ENCODE measurements around the gene MACF1. TPM values are rescaled to one million over a fixed set of nuclear protein-coding genes. Genes with fewer than 3 reads are reported as not detected.

MACF1 gene
- total RNA-seq, 2 experiments from 2014 or later, result 248 to 252 TPM

GRCh38 chr1:39321979-39322378, 117.5 kb downstream of the MACF1 start:
- no peaks in the 10 kb centered on the region for H3K9me3 ChIP-seq (ENCODE audit: control insufficient read depth in 1 of 2, insufficient read depth in 1 of 2, low read length in 2 of 2)
- intact Hi-C loops (cut with DNase I, micrococcal nuclease), result loop anchor here in 1 of 2 experiments (10.0 kb wide), 1 partner anchor 113 kb away; no protein-coding TSS in a partner anchor
- ATAC-seq (ENCODE audit: poor library complexity) (no peak), DNase-seq (no peak)
- CTCF ChIA-PET, result no interaction called here
- TF ChIP-seq CTCF (IDR thresholded peaks at IDR 0.05), result no peak
- peaks cover 98% of the 10 kb centered on the region for H3K36me3 ChIP-seq (ENCODE audit: insufficient read depth, low read length)
- H3K4me3 ChIP-seq (ENCODE audit: low read length), result no peak overlapping the region
- H3K27ac ChIP-seq (ENCODE audit: low read depth in 1 of 2, low read length in 2 of 2), result no peak overlapping the region
- H3K4me3 Mint-ChIP-seq, result no peak overlapping the region
- no peak overlapping the region for H3K27ac Mint-ChIP-seq
- H3K4me1 ChIP-seq (ENCODE audit: insufficient read depth, low read length), result no peaks in the 10 kb centered on the region
- H3K27me3 Mint-ChIP-seq, result no peaks in the 10 kb centered on the region
- peaks cover 4% of the 10 kb centered on the region for H3K4me1 Mint-ChIP-seq (ENCODE audit: low read depth)
- H3K9me3 Mint-ChIP-seq, result no peaks in the 10 kb centered on the region
- POLR2A ChIA-PET, result interaction anchor here (0.6 kb wide), 1 partner anchor 32 kb away, joined by 3 read pairs; no protein-coding TSS in a partner anchor
- H3K27me3 ChIP-seq (ENCODE audit: control insufficient read depth in 1 of 2, insufficient read depth in 2 of 2, low read length in 2 of 2), result no peaks in the 10 kb centered on the region
- peaks cover 66% of the 10 kb centered on the region for H3K36me3 Mint-ChIP-seq (ENCODE audit: low read depth)

GRCh38 chr1:39322431-39322830, 117.9 kb downstream of the MACF1 start:
- no peaks in the 10 kb centered on the region for H3K9me3 ChIP-seq (ENCODE audit: control insufficient read depth in 1 of 2, insufficient read depth in 1 of 2, low read length in 2 of 2)
- ATAC-seq (ENCODE audit: poor library complexity) (no peak), DNase-seq (no peak)
- H3K4me3 ChIP-seq (ENCODE audit: low read length), result no peak overlapping the region
- intact Hi-C loops (cut with DNase I, micrococcal nuclease), result loop anchor here in 1 of 2 experiments (10.0 kb wide), 1 partner anchor 112 kb away; no protein-coding TSS in a partner anchor
- Mint-ChIP-seq H3K4me3 (no peak overlapping the region), H3K27me3 (no peaks in the 10 kb centered on the region), H3K4me1 (ENCODE audit: low read depth) (peaks cover 6% of the 10 kb centered on the region), H3K36me3 (ENCODE audit: low read depth) (peaks cover 66% of the 10 kb centered on the region), H3K9me3 (no peaks in the 10 kb centered on the region), H3K27ac (no peak overlapping the region)
- H3K27me3 ChIP-seq (ENCODE audit: control insufficient read depth in 1 of 2, insufficient read depth in 2 of 2, low read length in 2 of 2), result no peaks in the 10 kb centered on the region
- peaks cover 98% of the 10 kb centered on the region for H3K36me3 ChIP-seq (ENCODE audit: insufficient read depth, low read length)
- no peak overlapping the region for H3K27ac ChIP-seq (ENCODE audit: low read depth in 1 of 2, low read length in 2 of 2)
- H3K4me1 ChIP-seq (ENCODE audit: insufficient read depth, low read length), result no peaks in the 10 kb centered on the region
- ChIA-PET CTCF (no interaction called here), POLR2A (no interaction called here)
- no peak for TF ChIP-seq CTCF (IDR thresholded peaks at IDR 0.05)

- ATAC-seq (ENCODE audit: poor library complexity) (no peak), DNase-seq (no peak)
- Histone ChIP-seq H3K4me3 (ENCODE audit: low read length) (no peak overlapping the region), H3K4me1 (ENCODE audit: insufficient read depth, low read length) (no peaks in the 10 kb centered on the region), H3K36me3 (ENCODE audit: insufficient read depth, low read length) (peaks cover 99% of the 10 kb centered on the region), H3K9me3 (ENCODE audit: control insufficient read depth in 1 of 2, insufficient read depth in 1 of 2, low read length in 2 of 2) (no peaks in the 10 kb centered on the region), H3K27me3 (ENCODE audit: control insufficient read depth in 1 of 2, insufficient read depth in 2 of 2, low read length in 2 of 2) (no peaks in the 10 kb centered on the region), H3K27ac (ENCODE audit: low read depth in 1 of 2, low read length in 2 of 2) (no peak overlapping the region)
- intact Hi-C loops (cut with DNase I, micrococcal nuclease), result loop anchor here in 1 of 2 experiments (10.0 kb wide), 1 partner anchor 110 kb away; no protein-coding TSS in a partner anchor
- Mint-ChIP-seq H3K4me3 (no peak overlapping the region), H3K4me1 (ENCODE audit: low read depth) (peaks cover 12% of the 10 kb centered on the region), H3K36me3 (ENCODE audit: low read depth) (peaks cover 64% of the 10 kb centered on the region), H3K9me3 (no peaks in the 10 kb centered on the region), H3K27ac (no peak overlapping the region), H3K27me3 (no peaks in the 10 kb centered on the region)
- no peak for TF ChIP-seq CTCF (IDR thresholded peaks at IDR 0.05)
- ChIA-PET CTCF (no interaction called here), POLR2A (interaction anchor here (0.7 kb wide), 1 partner anchor 1487 kb away, joined by 3 read pairs; no protein-coding TSS in a partner anchor)
Observed at GRCh38 chr1:39324888-39325287, 120.4 kb downstream of the MACF1 start.
